ENCODE data around the gene GSTA4.

Gene GSTA4

GRCh38 chr6:53005663-53006250 lies 10.7 kb upstream of the GSTA4 start:
- no peak for TF ChIP-seq CTCF (conservative IDR thresholded peaks at IDR 0.05; ENCODE audit: low read depth, low read length)
- no peak overlapping the region for H3K4me3 ChIP-seq (ENCODE audit: low read length)
- DNase-seq (ENCODE audit: low read depth): no peak

- no peak for DNase-seq (ENCODE audit: low read depth)
- H3K4me3 ChIP-seq (ENCODE audit: low read length): no peak overlapping the region
- no peak for TF ChIP-seq CTCF (conservative IDR thresholded peaks at IDR 0.05; ENCODE audit: low read depth, low read length)
Observed at GRCh38 chr6:52999456-52999855, 4.4 kb upstream of the GSTA4 start.

GRCh38 chr6:52998603-52999002 lies 3.5 kb upstream of the GSTA4 start:
- TF ChIP-seq CTCF (conservative IDR thresholded peaks at IDR 0.05; ENCODE audit: low read depth, low read length): no peak
- no peak for DNase-seq (ENCODE audit: low read depth)
- no peak overlapping the region for H3K4me3 ChIP-seq (ENCODE audit: low read length)

- peak overlapping the region; percentile 34 for H3K4me3 ChIP-seq (ENCODE audit: low read length)
- DNase-seq (ENCODE audit: low read depth): peak; percentile 59
- TF ChIP-seq CTCF (conservative IDR thresholded peaks at IDR 0.05; ENCODE audit: low read depth, low read length): no peak
Observed at GRCh38 chr6:52995913-52996645, 995 bp upstream of the GSTA4 start.

GRCh38 chr6:52994839-52995088 lies 320 bp downstream of the GSTA4 start:
- no peak for TF ChIP-seq CTCF (conservative IDR thresholded peaks at IDR 0.05; ENCODE audit: low read depth, low read length)
- DNase-seq (ENCODE audit: low read depth): no peak
- H3K4me3 ChIP-seq (ENCODE audit: low read length): peak overlapping the region; percentile 93

- DNase-seq (ENCODE audit: low read depth): no peak
- H3K4me3 ChIP-seq (ENCODE audit: low read length): peak overlapping the region; percentile 93
- no peak for TF ChIP-seq CTCF (conservative IDR thresholded peaks at IDR 0.05; ENCODE audit: low read depth, low read length)
Observed at GRCh38 chr6:52994031-52994838, 849 bp downstream of the GSTA4 start.
